Fibroblast of the conjunctiva (primary cell): ENCODE results near the gene PLA2G15.

Experiments used
- DNase-seq: peaks from one replicate; pipeline ENCODE4 v3.0.0-alpha.2; 2010; ENCODE audit warnings: low read depth

PLA2G15 gene

DNA sequence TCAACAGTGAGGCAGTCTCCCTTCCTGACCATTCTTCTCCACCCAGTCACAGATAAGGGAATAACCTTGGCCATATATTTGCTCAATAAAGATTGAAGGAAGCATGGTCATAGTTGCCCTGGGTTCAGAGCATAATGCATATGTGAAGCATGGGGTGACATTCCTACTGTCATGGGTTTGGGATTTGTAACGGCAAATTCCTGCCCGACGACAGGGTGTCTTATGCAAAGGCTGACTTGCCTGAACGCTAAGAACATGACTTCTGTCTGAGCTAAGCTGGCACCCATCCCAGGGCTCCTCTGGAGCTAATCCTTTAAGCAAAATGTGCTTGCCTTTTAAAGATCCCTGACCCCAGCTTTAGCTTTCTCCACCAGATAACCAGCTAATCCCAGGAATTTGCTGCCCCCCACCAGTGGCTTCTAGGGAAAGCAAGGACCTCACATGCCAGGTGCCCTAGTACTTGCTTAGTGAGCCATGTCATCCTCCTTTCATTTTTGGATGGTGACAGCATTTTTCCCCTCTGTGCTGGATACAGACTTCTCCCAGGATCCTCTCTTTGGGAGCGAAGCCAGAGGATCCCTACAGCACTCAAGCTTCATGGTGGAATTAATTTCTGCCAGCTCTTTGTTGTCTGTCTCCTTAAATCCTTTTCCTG is 53.9 kb downstream of the PLA2G15 start:
- peak; percentile 37 for DNase-seq

DNA sequence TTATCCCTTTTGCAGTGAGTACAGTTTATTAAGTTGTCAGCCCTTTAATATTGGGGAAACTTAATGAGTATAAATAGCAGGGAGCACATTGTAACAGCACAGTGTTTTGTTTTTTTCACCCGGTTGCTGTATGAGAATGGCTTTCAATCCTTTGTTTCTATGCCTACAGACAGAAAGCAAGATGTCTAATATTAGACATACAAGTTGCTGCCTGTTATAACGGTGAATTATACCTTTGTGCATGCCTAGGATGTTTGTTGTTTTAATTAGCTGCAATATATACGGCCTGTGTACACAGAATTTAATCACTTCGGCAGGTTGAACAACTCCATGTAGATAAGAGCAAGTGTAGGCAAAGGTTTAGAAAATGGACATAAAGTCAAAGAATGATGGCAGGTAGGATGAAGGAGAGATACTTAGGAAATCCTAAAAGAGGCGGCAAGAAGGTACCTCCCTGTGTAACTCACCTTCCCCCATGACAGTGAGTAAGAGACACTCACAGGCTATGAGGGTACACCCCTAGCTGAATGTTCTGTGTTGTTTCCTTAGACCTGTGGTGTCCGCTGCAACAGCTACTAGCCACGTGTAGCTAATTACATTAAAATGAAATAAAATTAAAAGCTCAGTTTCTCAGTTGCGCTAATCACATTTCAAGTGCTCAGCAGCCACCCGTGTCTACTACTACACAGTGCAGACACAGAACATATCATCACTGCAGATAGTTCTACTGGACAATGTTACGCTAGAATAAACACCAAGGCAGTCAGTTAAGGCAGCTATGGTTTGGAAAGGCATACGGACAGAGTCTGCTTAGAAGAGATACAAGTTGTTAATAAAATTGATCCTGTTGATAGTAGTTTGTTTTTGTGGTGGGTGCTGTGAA is 54.6 kb downstream of the PLA2G15 start:
- DNase-seq: no peak

DNA sequence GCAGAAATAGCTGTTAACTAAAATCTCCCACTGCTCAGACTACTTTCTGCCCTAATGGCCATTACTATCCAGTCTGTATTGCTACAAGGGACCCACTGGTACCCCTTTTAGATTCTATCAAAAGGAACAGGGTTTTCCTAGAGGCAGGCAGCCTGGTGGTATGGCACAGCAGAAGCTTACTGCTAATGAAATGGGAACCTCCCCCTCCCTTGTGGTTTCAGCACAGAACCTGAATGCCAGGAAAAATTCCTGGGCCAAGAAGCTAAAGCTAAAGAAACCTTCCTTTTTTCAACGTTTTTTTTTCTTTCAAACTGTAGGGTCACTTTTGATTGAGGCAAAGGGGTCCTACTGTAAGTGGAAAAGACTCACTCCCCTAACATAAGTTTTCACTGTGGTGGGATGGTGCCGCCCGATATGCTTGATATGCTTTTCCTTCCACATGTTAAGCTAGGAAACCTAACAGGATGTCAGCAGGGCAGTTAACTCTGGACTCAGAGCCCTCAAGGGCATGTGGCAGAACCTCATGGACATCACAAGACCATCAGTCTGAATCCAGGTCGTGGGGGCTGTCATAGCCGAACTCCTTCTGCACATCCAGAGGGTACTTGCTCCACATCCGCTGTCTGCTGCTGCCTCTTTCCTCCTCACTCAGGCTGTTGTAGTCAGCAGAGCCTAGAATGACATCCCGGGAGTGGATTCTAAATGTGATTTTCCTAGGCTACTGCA is 55.7 kb downstream of the PLA2G15 start:
- DNase-seq: no peak

DNA sequence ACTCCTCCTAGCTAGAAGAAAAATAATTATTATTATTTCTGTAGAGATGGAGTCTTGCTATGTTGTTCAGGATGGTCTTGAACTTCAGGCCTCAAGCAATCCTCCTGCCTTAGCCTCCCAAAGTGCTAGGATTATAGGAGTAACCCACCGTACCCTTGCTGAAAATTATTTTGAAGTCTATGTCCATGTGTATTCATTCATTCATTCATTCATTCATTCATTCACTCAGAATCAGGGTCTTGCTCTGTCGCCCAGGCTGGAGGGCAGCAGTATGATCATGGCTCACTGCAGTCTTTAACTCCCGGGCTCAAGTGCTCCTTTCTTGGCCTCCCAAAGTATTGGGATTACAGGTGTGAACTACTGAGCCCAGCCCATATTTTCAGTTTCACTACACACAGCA is 61.5 kb downstream of the PLA2G15 start:
- no peak for DNase-seq

DNA sequence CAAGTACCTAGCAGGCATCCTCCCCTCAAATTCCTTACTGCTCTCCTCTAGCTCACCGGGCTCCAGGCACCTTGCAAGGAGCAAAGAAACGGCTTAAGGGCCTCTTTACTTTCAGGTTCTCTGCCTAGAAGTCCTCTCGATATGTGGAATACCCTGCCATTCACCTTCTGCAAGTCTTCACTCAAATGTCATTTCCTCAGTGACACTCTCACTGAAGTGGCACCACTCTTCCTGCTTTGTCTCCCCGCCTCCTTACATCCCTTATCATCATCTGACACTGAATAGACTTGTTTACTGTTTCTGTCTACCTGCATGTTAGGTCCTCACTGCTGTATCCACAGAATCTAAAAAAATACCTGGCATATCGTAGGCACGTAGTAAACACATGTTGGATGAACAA is 64.6 kb downstream of the PLA2G15 start:
- DNase-seq: no peak

DNA sequence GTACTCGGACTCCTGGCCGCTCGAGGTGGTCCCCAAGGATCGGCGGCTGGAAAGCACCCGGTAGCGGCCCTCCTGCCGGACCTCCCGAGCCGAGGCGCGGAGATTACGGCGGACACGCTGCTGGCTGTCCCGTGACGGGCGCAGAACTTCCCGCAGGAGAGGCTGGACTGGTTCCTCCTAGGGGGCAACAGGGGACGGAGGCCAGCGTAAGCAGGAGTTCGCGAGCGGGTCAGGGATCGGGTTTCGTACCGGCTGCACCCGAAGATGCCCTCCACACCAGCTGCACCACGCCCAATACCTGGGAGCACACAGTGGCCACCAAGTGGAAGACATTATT is 65.2 kb downstream of the PLA2G15 start:
- DNase-seq: no peak
